Measurements from ENCODE around the gene SLC48A1. TPM values are rescaled to one million over a fixed set of nuclear protein-coding genes. Genes with fewer than 3 reads are reported as not detected.

Gene SLC48A1
- total RNA-seq, result 9.2 and 9.5 TPM in 2 replicates

GRCh38 chr12:47773062-47773857 lies at the start of gene SLC48A1:
SLC48A1 (plus strand) TSS chr12:47773238; CDS start chr12:47773305, 67 bp downstream.
- peak; percentile 22 to 76 for DNase-seq (ENCODE audit: low read depth in 2 of 2)

- no peak for DNase-seq (ENCODE audit: low read depth in 2 of 2)
Measured at GRCh38 chr12:47725091-47725772, 47.8 kb upstream of the SLC48A1 start, which contains the start of gene ENDOU. ENDOU (minus strand) TSS chr12:47725490; CDS start chr12:47725413, 77 bp downstream.

DNA sequence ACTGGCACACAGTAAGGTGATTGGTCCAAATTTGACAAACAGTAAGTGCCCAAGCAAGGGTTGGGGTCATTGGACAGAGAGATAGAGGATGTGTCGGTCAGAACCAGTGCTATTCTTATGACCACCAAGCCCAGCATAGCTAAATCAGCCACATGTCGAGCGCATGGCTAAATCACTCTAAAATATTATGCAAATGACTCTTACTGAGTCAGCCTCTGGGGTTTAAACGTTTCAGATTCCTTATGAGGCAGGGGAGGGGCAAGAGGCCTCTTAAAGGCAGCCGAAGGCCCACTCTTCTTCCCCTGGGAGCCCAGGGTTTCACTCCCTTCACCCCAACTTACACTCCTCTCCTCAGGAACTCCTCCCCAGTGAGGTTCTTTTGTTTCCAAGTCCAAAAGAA lies 47.1 kb upstream of the SLC48A1 start:
- no peak for DNase-seq (ENCODE audit: low read depth in 2 of 2)

DNA sequence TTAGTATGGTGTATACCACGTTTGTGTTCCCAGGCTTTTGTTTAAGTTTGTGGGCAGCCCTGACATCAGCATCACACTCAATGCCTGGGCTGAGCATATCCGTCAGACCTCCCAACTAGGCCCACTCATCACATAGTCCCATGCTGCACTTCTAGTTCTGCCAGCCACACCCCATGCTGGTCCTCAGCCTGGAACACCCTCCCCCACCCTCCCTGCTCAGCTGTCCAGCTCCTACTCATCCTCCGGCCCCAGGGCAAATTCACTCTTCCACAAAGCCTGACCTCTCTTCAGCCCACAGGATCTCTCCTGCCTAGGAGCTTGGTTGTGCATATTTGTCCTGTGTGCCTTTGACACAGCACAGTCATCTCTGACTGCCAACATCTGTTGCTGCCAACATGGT lies 43.8 kb upstream of the SLC48A1 start:
- no peak for DNase-seq (ENCODE audit: low read depth in 2 of 2)

DNA sequence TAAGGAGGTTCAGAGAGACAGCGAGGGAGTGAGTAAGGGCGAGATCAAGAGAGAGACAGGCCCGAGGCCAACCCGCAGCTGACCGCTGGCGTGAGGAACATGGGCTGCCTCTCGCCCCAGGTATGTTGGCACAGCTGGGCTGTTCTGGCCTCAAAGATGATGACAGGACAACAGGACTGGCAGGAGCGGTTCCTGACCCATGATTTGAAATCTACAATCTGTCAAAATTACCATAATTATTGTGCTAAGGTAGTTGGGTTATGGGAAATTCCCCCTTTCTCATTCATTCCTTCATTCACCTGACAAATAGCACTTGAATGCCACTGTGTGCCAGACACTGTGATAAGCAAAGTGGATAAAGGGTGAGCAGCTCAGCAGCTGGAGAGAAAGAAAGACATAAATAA lies 42.7 kb upstream of the SLC48A1 start:
- DNase-seq (ENCODE audit: low read depth in 2 of 2), result no peak

DNA sequence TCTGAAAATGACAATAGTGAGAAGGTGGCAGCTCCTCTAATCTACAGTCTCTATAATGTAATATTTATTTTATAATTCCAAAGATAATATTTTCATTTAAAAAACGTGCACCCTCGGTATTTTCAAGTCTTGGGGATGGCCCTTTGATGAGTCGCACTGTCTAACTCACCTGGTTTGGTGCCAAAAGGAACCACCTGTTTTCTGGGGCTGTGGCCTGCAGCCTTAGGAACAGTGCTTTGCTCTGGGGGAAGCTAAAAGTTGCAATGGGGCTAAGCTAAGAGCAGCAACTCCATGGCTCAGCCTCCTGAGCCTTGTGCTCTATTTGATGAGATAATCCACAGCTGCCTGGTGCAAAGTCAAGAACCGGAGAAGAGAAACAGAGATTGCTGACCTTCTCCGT lies 41.3 kb upstream of the SLC48A1 start:
- DNase-seq (ENCODE audit: low read depth in 2 of 2), result no peak

- DNase-seq (ENCODE audit: low read depth in 2 of 2), result no peak
Measured at GRCh38 chr12:47732504-47732903, 40.5 kb upstream of the SLC48A1 start.

DNA sequence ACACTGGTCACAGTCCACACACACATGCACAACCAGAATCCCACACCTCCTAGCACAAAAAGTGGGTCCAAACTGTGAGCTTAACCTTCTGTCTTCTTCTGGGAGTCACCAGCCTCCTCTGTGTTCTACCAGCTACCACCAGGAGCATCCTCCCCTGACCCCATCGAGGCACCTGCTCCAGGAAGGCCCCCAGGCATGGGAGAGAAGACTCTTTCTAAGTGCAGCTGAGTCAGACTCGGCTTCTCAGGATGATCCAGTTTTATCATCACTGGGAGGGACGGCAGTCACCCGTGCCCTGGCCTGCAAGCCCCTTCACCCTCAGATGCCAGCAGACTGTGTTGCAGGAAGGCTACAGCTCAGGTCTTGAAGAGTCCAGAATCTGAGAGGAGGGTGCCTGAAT lies 39.9 kb upstream of the SLC48A1 start:
- DNase-seq (ENCODE audit: low read depth in 2 of 2), result no peak

DNA sequence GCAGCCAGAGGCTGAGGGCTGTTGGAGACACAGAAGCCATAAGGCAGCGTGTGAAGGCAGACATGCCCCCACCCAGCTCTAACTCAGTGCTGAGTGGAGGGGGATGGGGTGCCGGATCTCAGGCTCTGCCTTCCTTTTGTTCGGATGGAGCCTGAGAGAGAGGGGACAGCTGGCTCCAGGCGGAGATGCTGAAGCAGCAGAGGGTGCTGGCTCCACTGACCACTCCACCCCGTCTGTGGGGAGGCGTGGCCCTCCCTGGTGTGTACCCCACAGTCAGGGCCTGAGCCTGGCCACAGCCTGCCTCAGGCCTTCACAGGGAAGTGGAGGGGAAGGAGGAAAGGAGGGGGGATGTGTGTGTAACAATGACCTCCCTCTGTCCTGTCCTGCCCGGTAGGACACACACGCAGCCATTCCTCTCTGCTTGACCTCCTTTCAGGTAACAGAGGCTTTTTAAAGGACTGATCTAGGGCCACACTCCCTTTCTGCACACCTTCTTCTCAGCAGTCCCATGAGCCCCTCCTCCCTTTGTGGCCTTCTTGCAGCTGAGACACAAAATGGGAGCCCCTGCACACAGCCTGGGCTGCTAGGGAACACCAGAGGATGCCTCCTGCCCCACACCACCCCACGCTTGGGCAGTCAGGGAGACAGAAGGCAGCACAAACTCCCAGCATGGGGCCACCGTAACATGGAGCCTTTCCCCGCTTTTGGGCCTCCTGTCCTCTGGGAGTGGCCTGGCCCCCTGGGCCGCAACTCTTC lies 38.1 kb upstream of the SLC48A1 start:
- DNase-seq (ENCODE audit: low read depth in 2 of 2), result no peak

GRCh38 chr12:47735649-47736048 lies 37.4 kb upstream of the SLC48A1 start:
- DNase-seq (ENCODE audit: low read depth in 2 of 2), result no peak

GRCh38 chr12:47736216-47736615 lies 36.8 kb upstream of the SLC48A1 start:
- DNase-seq (ENCODE audit: low read depth in 2 of 2), result no peak

GRCh38 chr12:47736877-47737676 lies 36.0 kb upstream of the SLC48A1 start:
- no peak for DNase-seq (ENCODE audit: low read depth in 2 of 2)

DNA sequence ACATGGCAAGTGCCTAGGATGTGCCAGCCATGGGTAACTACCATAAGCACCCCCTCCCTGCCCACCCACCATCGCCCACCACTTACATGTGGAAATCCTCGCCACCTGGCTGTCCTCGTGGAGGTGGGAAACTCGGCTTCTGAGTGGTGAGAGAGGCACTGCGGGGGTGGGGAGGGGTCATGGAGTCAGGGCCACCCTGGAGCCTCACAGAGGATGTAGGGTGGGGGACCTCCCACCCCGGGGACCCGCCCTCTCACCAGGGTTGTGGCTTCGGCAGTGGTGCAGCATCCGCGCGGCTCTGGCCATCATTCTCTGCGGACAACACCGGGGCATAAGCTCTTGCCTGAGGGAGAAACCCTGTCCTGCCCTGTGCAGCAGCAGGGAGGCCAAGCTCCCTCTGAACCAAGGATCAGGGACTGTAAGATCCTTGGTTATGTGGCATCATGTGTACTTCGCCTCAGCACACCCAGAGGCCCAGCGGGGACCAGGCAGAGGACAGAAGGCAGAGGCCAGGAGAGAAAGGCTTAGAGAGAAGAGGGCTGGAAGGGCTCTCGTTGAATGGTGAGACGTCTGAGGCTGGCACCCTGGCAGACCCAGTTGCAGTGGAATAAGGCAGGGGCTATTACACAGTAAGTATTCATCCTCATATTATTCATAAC lies 35.0 kb upstream of the SLC48A1 start:
- DNase-seq (ENCODE audit: low read depth in 2 of 2), result no peak

GRCh38 chr12:47739297-47739696 lies 33.7 kb upstream of the SLC48A1 start:
- DNase-seq (ENCODE audit: low read depth in 2 of 2), result no peak

DNA sequence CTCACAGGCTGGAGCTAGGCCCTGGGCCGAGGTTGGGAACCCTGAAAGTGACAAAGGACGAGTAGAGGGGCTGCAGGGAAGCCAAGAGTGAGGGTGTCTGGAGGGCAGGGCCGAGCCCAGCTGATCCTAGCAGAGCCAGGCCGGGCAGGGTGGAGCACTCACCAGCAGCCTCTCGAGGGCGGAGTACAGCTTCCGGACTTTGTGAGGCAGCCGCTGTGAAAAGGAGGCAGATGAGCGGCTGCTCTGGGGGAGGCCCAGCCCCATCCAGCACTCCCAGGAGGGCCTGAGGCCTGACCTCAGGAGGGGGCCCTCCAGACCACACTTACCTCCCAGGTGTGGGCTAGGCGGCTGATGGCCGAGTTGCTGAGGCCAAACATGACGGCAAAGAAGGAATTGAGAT lies 33.1 kb upstream of the SLC48A1 start:
- peak in 1 of 2 donors; percentile 33 for DNase-seq (ENCODE audit: low read depth in 2 of 2)

- peak in 1 of 2 donors; percentile 24 for DNase-seq (ENCODE audit: low read depth in 2 of 2)
Measured at GRCh38 chr12:47740606-47741339, 32.3 kb upstream of the SLC48A1 start.

DNA sequence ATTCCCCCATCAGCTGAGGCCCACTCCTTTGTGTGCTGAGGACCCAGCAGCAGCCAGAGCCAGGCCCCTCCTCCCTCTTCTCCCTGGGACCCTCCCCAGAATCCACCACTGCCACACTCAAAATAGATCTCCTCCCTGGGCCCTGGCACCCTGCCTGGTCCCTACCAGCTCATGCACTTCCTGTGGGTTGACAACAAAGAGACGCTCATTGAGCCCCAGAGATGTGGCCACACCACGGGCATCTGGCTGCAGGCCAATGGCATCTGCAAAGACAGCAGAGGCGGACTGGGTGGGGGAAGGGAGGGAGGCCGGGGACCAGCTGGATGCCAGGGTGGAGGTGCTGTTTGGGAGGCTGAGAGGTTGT lies 31.7 kb upstream of the SLC48A1 start:
- DNase-seq (ENCODE audit: low read depth in 2 of 2), result peak in 1 of 2 donors; percentile 53

DNA sequence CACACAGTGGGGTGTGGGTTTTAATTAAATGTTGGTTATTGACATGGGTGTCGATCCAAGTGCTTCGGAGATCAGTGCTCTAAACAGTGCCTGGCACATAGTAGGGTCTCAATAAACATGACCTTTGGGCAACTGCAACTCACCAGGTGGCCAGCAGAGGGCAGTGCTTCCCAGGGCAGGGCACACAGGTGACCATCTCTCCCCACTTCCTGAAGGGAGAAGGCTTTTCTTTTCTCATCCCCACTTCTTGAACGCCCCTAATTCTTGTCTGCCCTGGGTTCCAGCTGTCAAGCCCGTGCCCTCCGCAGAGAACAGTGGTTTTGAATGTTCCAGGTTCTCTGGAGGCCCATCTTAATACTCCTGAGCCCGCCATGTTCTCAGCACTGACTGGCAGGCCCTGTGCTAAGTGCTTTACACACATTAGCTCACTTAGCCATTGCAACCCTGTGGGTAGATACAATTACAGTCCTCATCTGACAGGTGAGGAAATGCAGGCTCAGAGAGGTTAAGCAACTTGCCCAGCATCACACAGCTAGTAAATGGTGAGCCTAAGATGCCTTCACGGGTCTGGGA lies 30.7 kb upstream of the SLC48A1 start:
- DNase-seq (ENCODE audit: low read depth in 2 of 2), result peak; percentile 25 to 54

- no peak for DNase-seq (ENCODE audit: low read depth in 2 of 2)
Measured at GRCh38 chr12:47743311-47743860, 29.7 kb upstream of the SLC48A1 start.

All from dermis microvascular lymphatic vessel endothelial cell (primary cell).